SK-MEL-5 (cell line): Measurements from ENCODE around the gene ATP2C2. TPM values are rescaled to one million over a fixed set of nuclear protein-coding genes. Genes with fewer than 3 reads are reported as not detected.

Experiments
- DNase-seq: peaks from one replicate; pipeline ENCODE4 v3.0.0-alpha.2; 2016; ENCODE audit warnings: low read depth, low spot score
- in situ Hi-C: cut with HindIII; loops from 2 replicates; pipeline ENCODE4 v1.10.0; 2016; ENCODE audit warnings: low sequenced_read_pairs, high pct_unique_total_duplicates, low pct_unique_long_range_greater_than_20kb
- total RNA-seq: library from RNA; depleted of rRNA; stranded (reverse); fragments of >200 nt; shearing (Covaris generic); gene quantifications from 2 replicates; pipeline ENCODE4 v1.2.3, GENCODE V29; 2014

ATP2C2 gene
- total RNA-seq, 1 experiment from 2014 or later = 0.29 TPM

DNA sequence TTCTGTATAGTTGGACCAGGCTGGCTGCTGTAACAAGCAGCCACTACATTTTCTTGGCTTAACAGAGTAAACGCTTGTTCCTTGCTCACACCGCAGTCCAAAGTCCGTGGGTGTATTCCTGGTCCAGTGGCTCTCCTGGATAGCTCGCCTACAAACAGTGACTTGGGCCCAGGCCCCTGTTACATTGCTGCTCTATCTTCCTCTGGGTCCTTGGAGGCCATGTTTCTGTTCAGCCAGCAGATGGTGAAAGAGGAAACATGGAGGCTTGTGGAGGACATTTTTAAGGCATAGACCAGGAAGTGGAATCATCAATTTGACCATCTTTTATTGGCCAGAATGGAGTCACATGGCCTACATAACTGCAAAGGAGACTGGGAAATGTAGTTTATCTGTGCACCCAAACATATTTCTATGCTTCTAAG, 55.1 kb downstream of the ATP2C2 start:
- peak; percentile 64 for DNase-seq
- in situ Hi-C loops = no loop called here

- no peak for DNase-seq
- in situ Hi-C loops = no loop called here
Measured at GRCh38 chr16:84425696-84426095, 57.4 kb downstream of the ATP2C2 start.

DNA sequence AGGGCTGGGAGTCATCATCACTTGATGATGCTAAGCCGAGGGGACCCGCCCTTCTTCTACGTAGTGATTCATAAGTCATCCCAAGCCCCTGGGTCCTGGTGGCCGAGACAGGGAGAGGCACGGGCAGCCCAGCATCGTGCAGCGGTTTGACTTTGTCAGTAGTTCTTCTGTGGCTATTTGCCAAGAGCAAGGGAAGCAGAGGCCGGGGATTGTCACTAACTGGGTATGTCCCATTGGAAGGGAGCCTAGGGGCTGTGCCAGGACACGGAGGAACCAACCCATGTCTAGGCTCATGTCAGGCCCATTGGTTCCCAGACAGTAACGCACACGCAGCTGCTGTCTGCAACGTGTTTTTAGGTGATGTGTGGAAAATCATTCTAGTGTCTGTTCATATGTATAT, 58.5 kb downstream of the ATP2C2 start:
- no peak for DNase-seq
- in situ Hi-C loops = no loop called here

DNA sequence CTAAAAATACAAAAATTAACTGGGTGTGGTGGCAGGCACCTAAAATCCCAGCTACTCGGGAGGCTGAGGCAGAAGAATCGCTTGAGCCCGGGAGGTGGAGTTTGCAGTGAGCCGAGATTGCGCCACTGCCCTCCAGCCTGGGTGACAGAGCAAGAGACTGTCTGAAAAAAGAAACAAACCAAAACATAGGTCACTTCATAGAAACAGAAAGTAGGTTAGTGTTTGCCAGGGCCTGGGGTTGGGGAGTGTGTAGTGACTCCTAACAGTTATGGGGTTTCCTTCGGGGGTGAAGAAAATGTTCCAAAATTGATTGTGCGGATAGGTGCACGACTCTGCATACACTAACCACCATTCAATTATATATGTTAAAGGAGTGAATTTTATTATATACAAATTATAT, 59.2 kb downstream of the ATP2C2 start:
- in situ Hi-C loops = no loop called here
- no peak for DNase-seq

DNA sequence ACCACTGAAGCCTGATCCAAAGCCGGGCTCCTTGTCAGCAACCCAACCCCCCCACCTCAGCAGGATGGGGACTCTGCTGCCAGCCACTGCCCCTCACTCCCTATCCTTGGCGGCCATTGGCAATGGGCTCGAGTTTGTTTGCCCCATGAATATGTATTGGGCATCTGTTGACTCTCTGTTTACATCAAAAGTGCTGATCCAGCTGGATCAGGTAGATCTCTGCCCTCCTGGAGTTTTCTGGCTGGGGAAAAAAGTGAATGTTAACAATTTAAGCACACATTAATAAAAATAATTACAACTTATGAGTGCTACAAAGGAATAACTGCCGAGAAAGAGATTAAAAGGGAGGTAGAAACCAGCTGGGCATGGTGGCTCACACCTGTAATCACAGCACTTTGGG, 62.5 kb downstream of the ATP2C2 start:
- DNase-seq = no peak
- in situ Hi-C loops = no loop called here

DNA sequence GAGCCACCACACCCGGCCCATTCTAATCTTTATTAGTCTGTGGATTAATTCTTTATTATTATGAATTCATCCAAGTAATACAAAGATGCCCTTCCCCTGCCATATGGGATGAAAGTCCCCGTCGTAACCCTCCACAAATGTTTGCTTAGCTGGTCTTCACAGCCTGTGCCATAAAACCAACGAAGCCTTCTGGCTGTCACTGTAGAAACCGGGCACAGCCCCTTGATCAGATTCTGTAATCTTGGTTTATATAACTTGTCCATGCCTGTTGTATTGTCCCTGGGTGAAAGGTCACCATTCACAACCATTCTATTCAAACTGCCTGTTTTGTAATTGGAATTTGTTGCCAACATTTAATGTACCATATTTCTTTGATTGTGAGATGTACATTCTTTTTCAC, 66.5 kb downstream of the ATP2C2 start:
- in situ Hi-C loops = no loop called here
- DNase-seq = no peak

- no peak for DNase-seq
- in situ Hi-C loops = no loop called here
Measured at GRCh38 chr16:84436196-84436595, 67.9 kb downstream of the ATP2C2 start.

GRCh38 chr16:84438971-84439696, 70.8 kb downstream of the ATP2C2 start:
- in situ Hi-C loops = no loop called here
- no peak for DNase-seq

DNA sequence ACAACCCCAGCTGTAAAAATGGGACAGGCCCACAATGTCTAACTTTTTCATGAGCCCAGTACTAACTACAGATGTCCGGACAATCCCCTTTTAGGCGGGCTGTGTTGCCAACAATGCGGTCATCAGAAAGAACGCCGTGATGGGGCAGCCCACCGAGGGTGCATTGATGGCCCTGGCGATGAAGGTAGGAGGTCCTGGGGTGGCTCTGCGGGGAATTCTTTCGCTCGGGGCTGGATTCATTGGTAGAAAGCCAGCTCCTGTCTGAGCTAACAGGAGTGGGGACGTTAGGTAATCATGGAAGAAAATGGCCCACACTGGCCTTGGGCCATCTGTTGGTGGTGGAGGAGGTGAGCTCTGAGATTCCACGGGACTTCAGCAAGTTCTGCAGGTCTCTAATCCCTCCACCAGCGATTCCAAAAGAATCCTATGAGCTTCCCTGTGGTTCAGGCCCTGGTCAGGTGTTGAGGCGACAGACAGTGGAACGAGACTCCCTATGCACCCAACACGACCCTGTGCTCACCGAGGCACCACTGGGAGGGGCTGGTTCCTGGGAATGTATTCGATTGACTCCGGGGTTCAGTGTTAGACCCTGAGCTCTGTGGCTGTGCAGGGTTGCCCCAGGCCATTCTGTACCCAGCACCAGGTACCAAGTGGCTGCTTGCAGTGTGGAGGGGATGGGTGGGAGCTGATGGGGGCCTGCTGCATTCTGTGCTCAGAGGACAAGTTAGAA, 74.2 kb downstream of the ATP2C2 start:
- in situ Hi-C loops = no loop called here
- DNase-seq = no peak

DNA sequence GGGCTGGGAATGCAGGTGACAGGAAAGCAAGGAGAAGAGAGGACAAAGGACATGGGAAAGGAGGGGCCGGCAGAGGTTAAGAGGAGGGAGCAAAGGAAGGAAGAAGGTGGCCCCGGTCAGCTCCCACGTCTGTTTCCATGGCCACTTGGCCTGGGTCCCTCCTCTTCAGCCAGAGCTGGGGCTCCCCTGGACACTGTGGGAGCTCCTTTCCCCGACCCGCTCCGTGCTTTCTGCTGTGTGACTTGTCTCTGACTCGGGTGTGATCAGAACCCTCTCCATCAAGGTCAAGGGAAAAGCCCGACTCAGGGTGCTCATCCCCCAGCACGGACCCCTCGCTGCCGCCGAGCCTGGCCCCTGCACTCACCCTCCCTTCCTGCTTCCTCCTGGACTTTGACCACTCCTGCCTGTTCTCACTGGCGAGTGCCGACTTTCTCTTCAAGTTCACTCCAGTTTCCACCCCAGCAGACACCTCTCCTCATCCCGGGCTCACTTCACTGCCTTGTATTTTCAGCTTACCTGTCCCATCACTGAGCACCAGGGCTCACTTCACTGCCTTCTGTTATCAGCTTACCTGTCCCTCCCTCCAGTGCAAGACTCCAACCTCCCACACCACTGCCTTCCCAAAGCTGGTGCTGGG, 74.9 kb downstream of the ATP2C2 start:
- no peak for DNase-seq
- in situ Hi-C loops = no loop called here

GRCh38 chr16:84444476-84444875, 76.1 kb downstream of the ATP2C2 start:
- in situ Hi-C loops = no loop called here
- no peak for DNase-seq

GRCh38 chr16:84446084-84446483, 77.7 kb downstream of the ATP2C2 start:
- DNase-seq = no peak
- in situ Hi-C loops = no loop called here

GRCh38 chr16:84446596-84447392, 78.5 kb downstream of the ATP2C2 start:
- no peak for DNase-seq
- in situ Hi-C loops = no loop called here

- DNase-seq = no peak
- in situ Hi-C loops = no loop called here
Measured at GRCh38 chr16:84448444-84448843, 80.1 kb downstream of the ATP2C2 start.

- in situ Hi-C loops = no loop called here
- DNase-seq = no peak
Measured at GRCh38 chr16:84449156-84450140, 81.1 kb downstream of the ATP2C2 start.

- no peak for DNase-seq
- in situ Hi-C loops = no loop called here
Measured at GRCh38 chr16:84450176-84450865, 82.0 kb downstream of the ATP2C2 start.
